Transverse colon (tissue), 4 donors: ENCODE data around the gene EIF3A.

Experiments
- POLR2A ChIP-seq: fragments of 450-650 bp; IDR thresholded peaks from one replicate; pipeline ENCODE4 v1.6.1; 2016; ENCODE audit warnings: antibody characterized with exemption, mild to moderate bottlenecking, moderate library complexity
- POLR2AphosphoS5 ChIP-seq, 3 donors: sonication (generic); formaldehyde crosslinking; IDR thresholded peaks; one replicate each; pipeline ENCODE4 v1.6.1; 2016; ENCODE audit warnings: antibody characterized with exemption in 3 of 3
- TF ChIP-seq, protein P1 (sequence below), 5 experiments: fragments of 200-600 bp in 3 of 5; fragments of 450-650 bp in 2 of 5; sonication (generic) in 3 of 5; IDR thresholded peaks; 1 replicate in 2 of 5; 2 replicates in 3 of 5; pipeline ENCODE4 v1.5.1; 2016 to 2017; ENCODE audit warnings: antibody characterized with exemption in 5 of 5, inconsistent platforms in 3 of 5, mild to moderate bottlenecking in 2 of 5, moderate library complexity in 1 of 5

DNA sequence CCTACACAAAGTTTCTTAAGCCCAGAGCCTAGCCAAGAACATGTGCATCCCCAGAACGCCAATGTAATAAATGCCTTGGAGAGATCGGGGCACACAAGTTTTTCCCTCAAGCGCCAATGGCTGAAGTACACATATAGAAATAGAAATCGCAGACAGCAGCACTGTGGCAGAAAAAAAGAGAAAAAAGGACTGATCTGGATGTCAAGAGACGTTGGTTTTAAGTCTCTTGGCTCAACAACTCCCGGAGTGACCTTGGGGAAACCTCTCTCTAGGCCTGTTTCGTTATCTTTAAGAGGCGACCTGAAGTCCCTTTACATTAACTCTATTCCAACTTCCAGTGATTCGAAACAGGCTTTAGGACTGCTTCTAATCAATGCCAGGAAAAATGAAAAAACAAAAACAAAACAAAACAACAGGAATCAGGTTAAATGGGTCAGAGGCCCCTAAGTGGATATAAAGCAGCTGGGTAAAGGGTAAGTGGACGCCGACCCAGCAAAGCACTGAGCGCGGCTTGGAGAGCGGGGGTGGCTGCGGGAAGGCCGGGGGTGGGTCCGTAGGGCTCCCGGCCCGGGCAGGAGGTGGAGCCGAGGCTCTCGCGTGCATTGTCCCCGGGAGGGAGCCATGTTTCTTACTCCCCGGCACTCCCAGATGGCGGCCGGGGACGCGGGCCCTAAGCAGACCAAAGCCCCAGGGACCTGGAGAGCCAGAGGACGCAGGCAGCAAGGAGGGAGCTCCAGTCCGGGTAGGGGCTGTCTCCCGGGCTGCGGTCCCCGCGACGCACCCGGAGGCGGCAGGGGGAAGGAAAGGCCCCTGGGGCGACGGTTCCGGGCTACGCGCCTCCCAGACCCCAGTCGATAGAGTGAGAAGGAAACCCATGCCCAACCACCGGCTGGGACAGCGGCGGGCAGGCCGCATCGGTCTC, 757 bp downstream of the EIF3A start:
- TF ChIP-seq, protein P1, sequence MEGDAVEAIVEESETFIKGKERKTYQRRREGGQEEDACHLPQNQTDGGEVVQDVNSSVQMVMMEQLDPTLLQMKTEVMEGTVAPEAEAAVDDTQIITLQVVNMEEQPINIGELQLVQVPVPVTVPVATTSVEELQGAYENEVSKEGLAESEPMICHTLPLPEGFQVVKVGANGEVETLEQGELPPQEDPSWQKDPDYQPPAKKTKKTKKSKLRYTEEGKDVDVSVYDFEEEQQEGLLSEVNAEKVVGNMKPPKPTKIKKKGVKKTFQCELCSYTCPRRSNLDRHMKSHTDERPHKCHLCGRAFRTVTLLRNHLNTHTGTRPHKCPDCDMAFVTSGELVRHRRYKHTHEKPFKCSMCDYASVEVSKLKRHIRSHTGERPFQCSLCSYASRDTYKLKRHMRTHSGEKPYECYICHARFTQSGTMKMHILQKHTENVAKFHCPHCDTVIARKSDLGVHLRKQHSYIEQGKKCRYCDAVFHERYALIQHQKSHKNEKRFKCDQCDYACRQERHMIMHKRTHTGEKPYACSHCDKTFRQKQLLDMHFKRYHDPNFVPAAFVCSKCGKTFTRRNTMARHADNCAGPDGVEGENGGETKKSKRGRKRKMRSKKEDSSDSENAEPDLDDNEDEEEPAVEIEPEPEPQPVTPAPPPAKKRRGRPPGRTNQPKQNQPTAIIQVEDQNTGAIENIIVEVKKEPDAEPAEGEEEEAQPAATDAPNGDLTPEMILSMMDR (IDR thresholded peaks at IDR 0.05), result no peak
- TF ChIP-seq POLR2A (no peak), POLR2AphosphoS5 (IDR thresholded peaks at IDR 0.05) (peak; percentile 28 to 70 (median 53))
